Measurements from ENCODE around the gene ZNF385C.

ZNF385C gene

GRCh38 chr17:42132941-42133340, 34.7 kb upstream of the ZNF385C start:
- peaks cover 43% of the 10 kb centered on the region for H3K36me3 Mint-ChIP-seq (ENCODE audit: insufficient read depth)
- no peak overlapping the region for H3K4me3 Mint-ChIP-seq
- H3K9me3 Mint-ChIP-seq = no peaks in the 10 kb centered on the region
- DNase-seq (ENCODE audit: low spot score in 2 of 2) (no peak), ATAC-seq (replicated peaks; ENCODE audit: extremely low read depth, poor library complexity, severe bottlenecking) (peak; percentile 24)
- H3K27me3 Mint-ChIP-seq = no peaks in the 10 kb centered on the region
- peak overlapping the region; percentile 39 for H3K27ac Mint-ChIP-seq (ENCODE audit: low read depth)
- H3K4me1 Mint-ChIP-seq = peaks cover 47% of the 10 kb centered on the region

- DNase-seq (ENCODE audit: low spot score in 2 of 2) = no peak
- ATAC-seq (replicated peaks; ENCODE audit: extremely low read depth, poor library complexity, severe bottlenecking) = no peak
- H3K4me1 Mint-ChIP-seq = peaks cover 44% of the 10 kb centered on the region
- H3K27me3 Mint-ChIP-seq = no peaks in the 10 kb centered on the region
- H3K36me3 Mint-ChIP-seq (ENCODE audit: insufficient read depth) = peaks cover 46% of the 10 kb centered on the region
- no peaks in the 10 kb centered on the region for H3K9me3 Mint-ChIP-seq
- H3K27ac Mint-ChIP-seq (ENCODE audit: low read depth) = no peak overlapping the region
- H3K4me3 Mint-ChIP-seq = no peak overlapping the region
Measured at GRCh38 chr17:42131981-42132432, 33.7 kb upstream of the ZNF385C start.

- Mint-ChIP-seq H3K27me3 (no peaks in the 10 kb centered on the region), H3K4me3 (no peak overlapping the region), H3K27ac (ENCODE audit: low read depth) (peak overlapping the region; percentile 68), H3K4me1 (peaks cover 38% of the 10 kb centered on the region), H3K36me3 (ENCODE audit: insufficient read depth) (peaks cover 47% of the 10 kb centered on the region), H3K9me3 (no peaks in the 10 kb centered on the region)
- no peak for ATAC-seq (replicated peaks; ENCODE audit: extremely low read depth, poor library complexity, severe bottlenecking)
- no peak for DNase-seq (ENCODE audit: low spot score in 2 of 2)
Measured at GRCh38 chr17:42131232-42131631, 33.0 kb upstream of the ZNF385C start.

GRCh38 chr17:42130310-42130936, 32.1 kb upstream of the ZNF385C start:
- no peak for ATAC-seq (replicated peaks; ENCODE audit: extremely low read depth, poor library complexity, severe bottlenecking)

DNA sequence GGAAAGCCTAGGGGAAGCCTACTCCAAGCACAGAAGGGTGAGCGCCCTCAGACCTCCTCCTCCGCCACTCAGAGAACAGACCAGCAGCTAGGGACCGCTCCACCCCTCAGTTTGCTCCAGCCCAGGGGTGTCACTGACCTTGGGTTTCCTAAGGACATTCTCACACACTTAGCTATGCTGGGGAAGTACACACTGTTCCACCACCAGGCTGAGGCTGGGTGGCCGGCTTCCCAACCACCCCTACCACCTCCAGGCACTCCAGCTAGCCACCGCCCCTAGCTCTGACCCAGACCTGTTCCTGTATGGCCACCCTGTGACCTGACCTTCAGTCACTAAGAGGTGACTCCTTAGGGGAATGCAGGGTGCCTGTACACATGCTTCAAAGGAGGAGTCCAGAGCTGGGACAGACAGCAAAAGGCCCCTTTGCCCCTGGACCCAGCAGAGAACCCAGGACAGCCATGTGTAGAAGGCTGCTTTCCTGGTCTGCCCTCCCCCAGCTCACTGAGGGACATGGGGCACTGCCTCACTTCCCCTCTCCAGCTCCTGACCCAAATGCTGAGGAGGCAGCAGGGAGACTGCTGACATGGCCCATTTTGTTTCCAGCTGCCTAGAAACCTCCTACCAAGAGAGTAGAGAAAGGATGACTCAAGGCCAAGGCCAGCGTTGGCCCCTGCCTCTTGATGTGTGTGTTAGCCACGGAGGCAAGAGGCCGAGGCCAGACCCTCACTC, 31.0 kb upstream of the ZNF385C start:
- H3K27ac Mint-ChIP-seq (ENCODE audit: low read depth) = no peak overlapping the region
- H3K27me3 Mint-ChIP-seq = no peaks in the 10 kb centered on the region
- peaks cover 28% of the 10 kb centered on the region for H3K4me1 Mint-ChIP-seq
- ATAC-seq (replicated peaks; ENCODE audit: extremely low read depth, poor library complexity, severe bottlenecking) (no peak), DNase-seq (ENCODE audit: low spot score in 2 of 2) (no peak)
- no peak overlapping the region for H3K4me3 Mint-ChIP-seq
- H3K9me3 Mint-ChIP-seq = no peaks in the 10 kb centered on the region
- peaks cover 60% of the 10 kb centered on the region for H3K36me3 Mint-ChIP-seq (ENCODE audit: insufficient read depth)

More at GRCh38 chr17:42130310-42130936, 32.1 kb upstream of the ZNF385C start:
- peaks cover 30% of the 10 kb centered on the region for H3K4me1 Mint-ChIP-seq
- no peak for DNase-seq (ENCODE audit: low spot score in 2 of 2)
- H3K27me3 Mint-ChIP-seq = no peaks in the 10 kb centered on the region
- no peak overlapping the region for H3K4me3 Mint-ChIP-seq
- peaks cover 51% of the 10 kb centered on the region for H3K36me3 Mint-ChIP-seq (ENCODE audit: insufficient read depth)
- H3K9me3 Mint-ChIP-seq = no peaks in the 10 kb centered on the region
- peak overlapping the region; percentile 68 for H3K27ac Mint-ChIP-seq (ENCODE audit: low read depth)

DNA sequence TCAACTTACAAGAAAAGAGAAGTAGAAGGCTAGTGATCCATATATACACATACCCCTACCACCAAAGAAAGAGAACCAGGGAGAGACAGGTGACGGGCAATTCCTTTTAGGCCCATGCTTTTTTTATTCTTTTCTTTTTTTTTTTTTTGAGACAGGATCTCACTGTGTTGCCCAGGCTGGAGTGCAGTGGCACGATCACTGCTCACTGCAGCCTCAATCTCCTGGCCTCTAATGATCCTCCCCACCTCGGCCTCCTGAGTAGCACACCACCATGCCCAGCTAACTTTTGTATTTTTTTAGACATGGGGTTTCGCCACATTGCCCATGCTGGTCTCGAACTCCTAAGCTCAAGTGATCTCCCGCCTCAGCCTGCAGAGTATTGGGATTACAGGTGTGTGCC, 29.1 kb upstream of the ZNF385C start:
- ATAC-seq (replicated peaks; ENCODE audit: extremely low read depth, poor library complexity, severe bottlenecking) (no peak), DNase-seq (ENCODE audit: low spot score in 2 of 2) (no peak)
- no peak overlapping the region for H3K27ac Mint-ChIP-seq (ENCODE audit: low read depth)
- H3K27me3 Mint-ChIP-seq = no peaks in the 10 kb centered on the region
- peaks cover 13% of the 10 kb centered on the region for H3K4me1 Mint-ChIP-seq
- no peak overlapping the region for H3K4me3 Mint-ChIP-seq
- H3K36me3 Mint-ChIP-seq (ENCODE audit: insufficient read depth) = peaks cover 62% of the 10 kb centered on the region
- H3K9me3 Mint-ChIP-seq = no peaks in the 10 kb centered on the region

GRCh38 chr17:42126836-42127235, 28.6 kb upstream of the ZNF385C start:
- H3K9me3 Mint-ChIP-seq = no peaks in the 10 kb centered on the region
- H3K27ac Mint-ChIP-seq (ENCODE audit: low read depth) = no peak overlapping the region
- no peak overlapping the region for H3K4me3 Mint-ChIP-seq
- DNase-seq (ENCODE audit: low spot score in 2 of 2) (no peak), ATAC-seq (replicated peaks; ENCODE audit: extremely low read depth, poor library complexity, severe bottlenecking) (no peak)
- H3K4me1 Mint-ChIP-seq = peaks cover 12% of the 10 kb centered on the region
- no peaks in the 10 kb centered on the region for H3K27me3 Mint-ChIP-seq
- H3K36me3 Mint-ChIP-seq (ENCODE audit: insufficient read depth) = peaks cover 62% of the 10 kb centered on the region

DNA sequence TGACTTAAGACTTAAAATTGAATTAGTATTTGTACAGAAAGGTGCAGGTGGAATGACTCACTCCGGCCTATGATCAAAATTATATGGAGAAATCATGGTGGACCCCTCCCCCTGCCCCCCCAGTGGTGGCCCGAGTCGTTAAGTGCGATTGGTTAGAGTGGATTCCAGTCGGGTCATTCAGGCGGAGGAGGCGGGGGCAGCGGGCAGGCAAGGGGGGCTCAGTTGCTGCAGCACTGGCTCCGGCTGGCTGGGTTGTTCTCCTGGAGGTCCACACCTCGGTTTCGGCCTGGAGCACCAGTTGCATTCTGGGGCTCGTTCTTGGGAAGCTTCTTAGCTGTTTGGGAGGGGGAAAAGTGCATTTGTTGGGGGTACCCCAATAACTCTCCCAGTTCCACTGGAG, 27.3 kb upstream of the ZNF385C start:
- Mint-ChIP-seq H3K27ac (ENCODE audit: low read depth) (no peak overlapping the region), H3K36me3 (ENCODE audit: insufficient read depth) (peaks cover 57% of the 10 kb centered on the region), H3K9me3 (no peaks in the 10 kb centered on the region), H3K27me3 (no peaks in the 10 kb centered on the region), H3K4me1 (peaks cover 6% of the 10 kb centered on the region), H3K4me3 (no peak overlapping the region)
- no peak for ATAC-seq (replicated peaks; ENCODE audit: extremely low read depth, poor library complexity, severe bottlenecking)
- no peak for DNase-seq (ENCODE audit: low spot score in 2 of 2)

DNA sequence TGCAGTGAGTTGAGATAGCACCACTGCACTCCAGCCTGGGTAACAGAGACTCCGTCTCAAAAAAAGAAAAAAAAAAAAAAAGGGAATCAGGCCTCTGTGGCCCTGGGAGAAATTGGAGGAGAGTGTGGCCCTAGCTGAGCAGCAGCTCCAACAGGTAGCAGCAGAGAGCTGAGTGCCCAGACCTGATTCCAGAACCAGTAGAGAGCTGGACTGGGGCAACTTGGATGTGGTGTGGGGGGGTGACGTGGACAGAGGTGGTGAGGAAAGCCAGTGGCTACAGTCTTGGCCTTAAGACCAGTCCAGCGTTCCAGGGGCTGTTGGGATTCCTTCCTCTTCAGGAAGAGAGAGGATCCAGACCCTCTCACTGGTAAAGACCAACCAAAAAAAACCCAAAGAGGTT, 26.0 kb upstream of the ZNF385C start:
- peak overlapping the region; percentile 51 for H3K27ac Mint-ChIP-seq (ENCODE audit: low read depth)
- H3K4me3 Mint-ChIP-seq = no peak overlapping the region
- ATAC-seq (replicated peaks; ENCODE audit: extremely low read depth, poor library complexity, severe bottlenecking) (no peak), DNase-seq (ENCODE audit: low spot score in 2 of 2) (no peak)
- peaks cover 12% of the 10 kb centered on the region for H3K4me1 Mint-ChIP-seq
- no peaks in the 10 kb centered on the region for H3K9me3 Mint-ChIP-seq
- peaks cover 46% of the 10 kb centered on the region for H3K36me3 Mint-ChIP-seq (ENCODE audit: insufficient read depth)
- no peaks in the 10 kb centered on the region for H3K27me3 Mint-ChIP-seq

- Mint-ChIP-seq H3K4me3 (peak within 1 kb of the TSS; percentile 74), H3K9me3 (no peaks in the 10 kb centered on the region), H3K36me3 (ENCODE audit: insufficient read depth) (peaks cover 34% of the 10 kb centered on the region), H3K4me1 (peaks cover 20% of the 10 kb centered on the region), H3K27me3 (no peaks in the 10 kb centered on the region), H3K27ac (ENCODE audit: low read depth) (peak within 1 kb of the TSS; percentile 73)
- no peak for DNase-seq (ENCODE audit: low spot score in 2 of 2)
- no peak for ATAC-seq (replicated peaks; ENCODE audit: extremely low read depth, poor library complexity, severe bottlenecking)
Measured at GRCh38 chr17:42122371-42123303, 24.4 kb upstream of the ZNF385C start, which contains the start of gene HSPB9. HSPB9 (plus strand) TSS chr17:42122804; CDS start chr17:42122851, 47 bp downstream.

- no peaks in the 10 kb centered on the region for H3K27me3 Mint-ChIP-seq
- peak within 1 kb of the TSS; percentile 73 for H3K27ac Mint-ChIP-seq (ENCODE audit: low read depth)
- ATAC-seq (replicated peaks; ENCODE audit: extremely low read depth, poor library complexity, severe bottlenecking) = peak; percentile 82
- peaks cover 27% of the 10 kb centered on the region for H3K4me1 Mint-ChIP-seq
- DNase-seq (ENCODE audit: low spot score in 2 of 2) = peak; percentile 53 to 61
- peak within 1 kb of the TSS; percentile 74 for H3K4me3 Mint-ChIP-seq
- H3K36me3 Mint-ChIP-seq (ENCODE audit: insufficient read depth) = peaks cover 22% of the 10 kb centered on the region
- H3K9me3 Mint-ChIP-seq = no peaks in the 10 kb centered on the region
Measured at GRCh38 chr17:42120770-42121769, 22.8 kb upstream of the ZNF385C start, which contains the start of gene KAT2A. KAT2A (minus strand) TSS chr17:42121367; CDS start chr17:42121304, 63 bp downstream.

All from central memory CD8-positive, alpha-beta T cell (primary cell).